Fibroblast of villous mesenchyme (primary cell): ENCODE data around the gene MYOCD. TPM values are rescaled to one million over a fixed set of nuclear protein-coding genes. Genes with fewer than 3 reads are reported as not detected.

ENCODE experiments used
- DNase-seq: peaks from one replicate; pipeline ENCODE4 v3.0.0-alpha.2; 2010; ENCODE audit warnings: low read depth
- H3K4me3 ChIP-seq: 2 replicates; pipeline ENCODE4 v1.5.1; 2011; ENCODE audit warnings: low read depth, mild to moderate bottlenecking, low read length
- CTCF ChIP-seq: IDR thresholded peaks from 2 replicates; pipeline ENCODE4 v1.5.1; 2012; ENCODE audit warnings: low read depth, mild to moderate bottlenecking, low read length; ENCODE audit not compliant: insufficient read depth
- total RNA-seq: library from RNA; depleted of rRNA; stranded (reverse); fragments of >200 nt; gene quantifications from 2 replicates; pipeline ENCODE4 v1.2.3, GENCODE V29; 2012

Gene MYOCD
- total RNA-seq, 1 donor, result 14.7 TPM

GRCh38 chr17:12641084-12641483 is 24.6 kb upstream of the MYOCD start:
- DNase-seq, result no peak
- no peak overlapping the region for H3K4me3 ChIP-seq
- TF ChIP-seq CTCF, result no peak

- DNase-seq, result peak; percentile 18
- H3K4me3 ChIP-seq, result no peak overlapping the region
- TF ChIP-seq CTCF, result no peak
These were observed 23.7 kb upstream of the MYOCD start for GRCh38 chr17:12642034-12642433.

GRCh38 chr17:12643822-12644221 is 21.9 kb upstream of the MYOCD start:
- H3K4me3 ChIP-seq, result no peak overlapping the region
- no peak for DNase-seq
- no peak for TF ChIP-seq CTCF

GRCh38 chr17:12644623-12645022 is 21.1 kb upstream of the MYOCD start:
- no peak overlapping the region for H3K4me3 ChIP-seq
- TF ChIP-seq CTCF, result no peak
- no peak for DNase-seq

- TF ChIP-seq CTCF, result no peak
- no peak overlapping the region for H3K4me3 ChIP-seq
- peak; percentile 52 for DNase-seq
These were observed 18.8 kb upstream of the MYOCD start for GRCh38 chr17:12646761-12647422.

DNA sequence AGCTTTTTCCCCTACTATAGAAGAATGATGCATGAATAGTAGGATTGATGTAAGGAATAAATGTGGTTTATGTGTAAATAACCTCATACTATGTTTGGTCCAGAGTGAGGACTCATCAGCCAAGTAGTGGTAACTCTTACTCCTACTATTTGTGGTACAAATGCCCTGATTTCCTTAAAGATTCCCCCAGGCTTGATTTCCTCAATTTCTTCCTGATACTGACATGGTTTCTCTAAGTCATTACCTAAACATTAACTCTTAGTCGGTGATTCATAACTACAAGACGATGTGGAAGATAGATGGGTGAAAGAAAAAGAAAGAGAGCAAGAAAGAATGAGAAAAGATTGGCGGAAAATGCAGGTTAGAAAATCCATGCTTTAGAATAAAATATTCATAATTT is 17.2 kb upstream of the MYOCD start:
- DNase-seq, result no peak
- no peak for TF ChIP-seq CTCF
- H3K4me3 ChIP-seq, result no peak overlapping the region

- TF ChIP-seq CTCF, result no peak
- DNase-seq, result no peak
- H3K4me3 ChIP-seq, result no peak overlapping the region
These were observed 9.8 kb upstream of the MYOCD start for GRCh38 chr17:12655936-12656335.
